Mucosa of rectum (tissue), 2 donors: ENCODE measurements around the gene PPP2R2C.

Experiments used
- H3K27ac ChIP-seq, 2 donors: one replicate each; pipeline ENCODE4 v1.7.0; 2013; ENCODE audit warnings: inconsistent platforms in 2 of 2, low read depth in 2 of 2, low read length in 2 of 2
- H3K27me3 ChIP-seq, 2 donors: one replicate each; pipeline ENCODE4 v1.7.0; 2013; ENCODE audit warnings: low read length in 2 of 2; ENCODE audit not compliant: control insufficient read depth in 2 of 2, insufficient read depth in 2 of 2
- H3K36me3 ChIP-seq, 2 donors: one replicate each; pipeline ENCODE4 v1.7.0; 2013; ENCODE audit warnings: low read length in 2 of 2; ENCODE audit not compliant: control insufficient read depth in 2 of 2, insufficient read depth in 2 of 2
- H3K4me1 ChIP-seq, 2 donors: one replicate each; pipeline ENCODE4 v1.7.0; 2013; ENCODE audit warnings: low read length in 2 of 2, mild to moderate bottlenecking in 1 of 2; ENCODE audit not compliant: control insufficient read depth in 2 of 2, insufficient read depth in 2 of 2
- H3K4me3 ChIP-seq, 2 donors: one replicate each; pipeline ENCODE4 v1.7.0; 2013; ENCODE audit warnings: low read length in 2 of 2
- H3K9ac ChIP-seq, 2 donors: one replicate each; pipeline ENCODE4 v1.7.0; 2013; ENCODE audit warnings: low read length in 2 of 2, low read depth in 1 of 2, mild to moderate bottlenecking in 1 of 2
- H3K9me3 ChIP-seq, 2 donors: one replicate each; pipeline ENCODE4 v1.7.0; 2013; ENCODE audit warnings: low read length in 2 of 2; ENCODE audit not compliant: control insufficient read depth in 2 of 2
- donor health status: healthy.
- donor health status: Normal muscosa, but diverticular disease.

Gene PPP2R2C

DNA sequence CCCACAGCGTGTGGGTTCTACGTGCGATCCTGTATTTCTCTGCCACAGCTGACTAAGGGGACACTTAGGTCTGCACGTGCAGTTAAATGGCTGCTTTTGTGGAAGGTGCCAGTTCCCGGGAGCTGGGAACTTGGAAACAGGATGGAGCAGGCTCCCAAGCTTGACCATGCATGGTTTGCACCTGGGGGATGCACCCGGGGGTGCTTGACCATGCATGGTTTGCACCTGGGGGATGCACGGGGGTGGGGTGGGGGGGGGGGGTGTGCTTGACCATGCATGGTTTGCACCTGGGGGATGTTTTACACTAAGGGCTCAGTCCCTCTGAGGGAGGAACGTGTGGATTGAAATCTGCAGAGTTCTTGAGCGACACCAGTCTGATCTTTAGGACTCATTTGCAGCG lies 197.1 kb downstream of the PPP2R2C start:
- Histone ChIP-seq H3K27ac (peak overlapping the region in 1 of 2 donors; percentile 29), H3K9me3 (no peaks in the 10 kb centered on the region), H3K36me3 (no peaks in the 10 kb centered on the region), H3K9ac (no peak overlapping the region), H3K4me3 (no peak overlapping the region), H3K4me1 (peaks cover 32 to 33% of the 10 kb centered on the region in 2 donors), H3K27me3 (peaks cover 0 to 1% of the 10 kb centered on the region in 2 donors)

DNA sequence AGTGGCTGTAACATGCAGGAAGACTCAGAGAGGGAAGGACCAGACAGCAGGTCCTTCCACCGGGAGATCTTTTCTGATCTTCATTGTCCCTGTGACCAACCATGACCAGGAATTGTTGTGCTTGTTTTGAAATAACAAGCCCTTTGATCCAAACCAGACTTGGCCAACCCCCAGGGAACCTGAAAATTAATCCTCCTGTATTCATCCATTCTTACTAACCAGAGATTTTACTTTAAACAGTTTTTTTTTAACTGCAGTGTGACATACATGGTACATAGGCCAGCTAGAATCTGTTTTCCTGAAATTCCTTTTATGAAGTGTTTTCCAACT lies 198.8 kb downstream of the PPP2R2C start:
- H3K27me3 ChIP-seq, result peaks cover 0 to 1% of the 10 kb centered on the region in 2 donors
- H3K9ac ChIP-seq, result no peak overlapping the region
- H3K4me3 ChIP-seq, result no peak overlapping the region
- peak overlapping the region; percentile 9 to 17 for H3K27ac ChIP-seq
- H3K36me3 ChIP-seq, result no peaks in the 10 kb centered on the region
- no peaks in the 10 kb centered on the region for H3K9me3 ChIP-seq
- peaks cover 31 to 32% of the 10 kb centered on the region in 2 donors for H3K4me1 ChIP-seq

DNA sequence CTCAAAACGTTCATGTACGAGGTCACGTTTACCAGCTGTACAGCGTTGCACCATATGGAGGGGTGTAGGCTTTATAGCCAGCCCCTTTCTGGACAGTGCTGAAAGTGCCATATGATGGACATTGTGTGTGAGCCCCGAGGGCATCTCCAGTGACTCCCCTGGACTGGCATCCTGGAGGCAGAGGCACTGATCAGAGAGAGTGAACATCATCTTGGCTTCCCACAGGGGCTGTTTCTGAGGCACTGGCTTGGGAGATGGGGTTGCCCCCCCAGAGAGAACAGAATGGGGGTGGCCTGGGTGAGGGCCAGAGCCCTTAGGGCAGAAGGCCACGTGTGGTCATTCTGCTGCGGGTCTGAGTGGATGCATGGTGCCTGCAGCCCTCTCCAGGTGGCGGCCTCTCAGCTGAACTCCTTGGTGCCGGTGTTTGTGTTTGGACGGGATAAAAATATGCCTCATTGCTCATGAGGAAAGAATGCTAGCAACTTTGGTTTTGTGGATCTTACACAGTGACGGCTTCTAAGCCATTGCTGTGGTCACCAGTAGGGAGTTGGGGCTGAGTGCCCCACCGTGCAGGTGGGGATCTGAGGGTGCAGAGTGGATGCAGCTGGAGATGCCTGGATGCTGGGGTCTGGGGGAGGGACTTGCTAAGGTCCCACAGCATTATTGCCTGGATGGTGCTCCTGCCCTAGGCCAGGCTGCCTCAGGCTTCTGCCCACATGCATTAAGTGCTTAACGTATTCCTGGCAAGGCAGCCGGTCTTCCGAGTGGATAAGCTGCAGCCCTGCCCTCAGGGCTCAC lies 199.4 kb downstream of the PPP2R2C start:
- no peaks in the 10 kb centered on the region for H3K36me3 ChIP-seq
- no peak overlapping the region for H3K4me3 ChIP-seq
- H3K4me1 ChIP-seq, result peaks cover 26 to 27% of the 10 kb centered on the region in 2 donors
- peaks cover 0 to 1% of the 10 kb centered on the region in 2 donors for H3K27me3 ChIP-seq
- no peak overlapping the region for H3K9ac ChIP-seq
- H3K27ac ChIP-seq, result peak overlapping the region; percentile 9 to 26
- H3K9me3 ChIP-seq, result no peaks in the 10 kb centered on the region

DNA sequence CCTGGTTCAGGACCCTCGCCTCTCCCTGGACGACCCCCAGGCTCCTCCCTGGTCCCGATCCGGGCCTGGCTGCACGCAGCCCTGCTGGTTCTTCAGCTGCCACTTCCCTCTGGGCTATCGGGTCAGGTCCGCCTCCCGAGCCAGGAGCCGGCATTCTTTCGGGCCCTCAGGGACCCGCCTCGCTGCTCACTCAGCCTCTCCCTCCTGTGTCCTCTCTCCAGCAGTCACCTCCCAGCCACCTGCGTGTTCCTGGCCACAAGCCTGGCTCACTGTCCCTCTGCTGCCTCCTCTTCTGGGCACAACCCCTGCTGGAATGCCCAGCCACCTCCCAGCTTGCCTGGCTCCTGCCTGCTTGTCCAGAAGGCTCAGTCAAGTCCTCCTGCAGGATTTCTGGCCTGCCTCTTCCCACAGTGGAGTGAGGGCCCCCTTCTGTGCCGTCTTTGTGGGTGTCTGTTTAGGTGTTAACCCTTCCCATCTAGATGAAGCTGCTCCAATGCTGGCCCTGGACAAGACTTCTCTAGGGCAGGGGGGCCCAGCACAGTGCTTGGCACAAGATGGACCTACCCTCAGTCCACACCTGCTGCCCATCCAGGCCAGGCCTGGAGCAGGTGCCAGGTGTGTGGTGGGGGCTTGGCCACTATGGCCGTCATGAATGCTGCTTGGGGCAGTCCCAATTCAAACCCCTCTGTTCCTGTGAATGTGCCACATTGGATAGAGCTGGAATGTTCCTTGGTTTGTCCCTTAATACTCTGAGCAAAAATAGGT lies 200.5 kb downstream of the PPP2R2C start:
- no peaks in the 10 kb centered on the region for H3K36me3 ChIP-seq
- H3K4me1 ChIP-seq, result peaks cover 23 to 24% of the 10 kb centered on the region in 2 donors
- H3K9me3 ChIP-seq, result no peaks in the 10 kb centered on the region
- peaks cover 0 to 1% of the 10 kb centered on the region in 2 donors for H3K27me3 ChIP-seq
- H3K9ac ChIP-seq, result peak overlapping the region; percentile 10 to 24
- peak overlapping the region in 1 of 2 donors; percentile 7 for H3K4me3 ChIP-seq
- H3K27ac ChIP-seq, result peak overlapping the region; percentile 17 to 43

DNA sequence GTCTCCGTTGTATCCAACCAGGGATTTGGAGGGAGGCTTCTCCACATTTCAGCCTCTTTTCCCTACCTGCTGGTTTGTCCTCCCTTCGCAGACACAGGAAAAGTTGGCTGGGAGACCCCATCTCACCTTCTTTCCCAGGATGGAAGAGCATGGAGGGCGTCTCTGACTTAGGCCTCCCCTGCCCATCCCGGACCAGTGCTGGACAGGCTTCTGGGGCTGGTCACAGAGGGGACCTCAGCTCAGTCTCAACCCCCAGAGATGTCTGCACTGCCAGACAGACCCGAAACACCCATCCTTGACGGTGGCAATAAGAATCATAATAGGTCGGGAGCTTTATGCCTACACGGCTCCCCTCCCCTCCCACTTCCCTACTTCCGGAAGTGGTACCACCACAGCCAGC lies 201.2 kb downstream of the PPP2R2C start:
- peak overlapping the region; percentile 17 to 43 for H3K27ac ChIP-seq
- peak overlapping the region; percentile 10 to 47 for H3K9ac ChIP-seq
- H3K4me3 ChIP-seq, result peak overlapping the region in 1 of 2 donors; percentile 7
- H3K36me3 ChIP-seq, result no peaks in the 10 kb centered on the region
- peaks cover 23 to 24% of the 10 kb centered on the region in 2 donors for H3K4me1 ChIP-seq
- no peaks in the 10 kb centered on the region for H3K9me3 ChIP-seq
- H3K27me3 ChIP-seq, result peaks cover 0 to 1% of the 10 kb centered on the region in 2 donors

DNA sequence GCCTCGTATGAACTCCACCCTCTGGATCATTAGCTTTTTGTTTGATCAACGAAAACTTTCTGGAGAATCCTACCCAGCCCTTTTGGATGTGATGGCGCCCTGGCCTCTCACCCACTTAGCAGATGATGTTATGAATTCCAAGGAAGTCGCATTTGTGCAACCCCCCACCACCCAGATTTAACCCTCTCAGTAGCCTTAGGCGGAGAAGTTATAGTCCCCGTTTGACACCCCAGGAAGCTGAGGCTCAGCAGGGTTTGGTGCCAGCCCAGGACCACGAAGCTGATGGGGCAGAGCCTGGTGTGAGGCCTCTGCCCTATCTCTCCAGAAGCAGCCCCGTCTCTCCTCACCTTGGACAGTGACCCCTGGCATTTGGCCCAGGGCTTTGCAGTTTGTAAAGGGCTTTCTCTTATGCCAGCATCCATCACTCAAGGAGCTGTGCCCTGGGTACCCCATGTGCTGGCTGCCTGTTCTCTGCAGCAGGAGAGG lies 201.7 kb downstream of the PPP2R2C start:
- Histone ChIP-seq H3K9ac (peak overlapping the region; percentile 47 to 76), H3K9me3 (no peaks in the 10 kb centered on the region), H3K4me3 (peak overlapping the region; percentile 51 to 65), H3K27me3 (peaks cover 0 to 1% of the 10 kb centered on the region in 2 donors), H3K36me3 (no peaks in the 10 kb centered on the region), H3K4me1 (peaks cover 19 to 23% of the 10 kb centered on the region in 2 donors), H3K27ac (no peak overlapping the region)
